K562 (cell line): ENCODE data around the gene CENPX. TPM values are rescaled to one million over a fixed set of nuclear protein-coding genes. Genes with fewer than 3 reads are reported as not detected.

Experiments used
- BRCA1 ChIP-seq, 2 experiments: fragments of 450-650 bp in 1 of 2; sonication (generic) in 1 of 2; formaldehyde crosslinking in 1 of 2; IDR thresholded peaks; 2 replicates each; pipeline versions ENCODE4 v1.5.0 to v1.6.1; 2017 to 2020; ENCODE audit warnings: mild to moderate bottlenecking in 1 of 2, missing genetic modification reagents in 1 of 2
- CREM ChIP-seq: IDR thresholded peaks from 2 replicates; pipeline ENCODE4 v1.6.1; 2014; ENCODE audit warnings: antibody characterized with exemption, low read depth
- E2F6 ChIP-seq, 2 experiments: IDR thresholded peaks; 2 replicates each; pipeline ENCODE4 v1.6.1; 2011; ENCODE audit warnings: borderline replicate concordance in 1 of 2, control low read depth in 1 of 2, low read depth in 1 of 2, low read length in 1 of 2, mild to moderate bottlenecking in 1 of 2, mixed read lengths in 1 of 2, moderate library complexity in 1 of 2; ENCODE audit not compliant: insufficient read depth in 1 of 2, insufficient read length in 1 of 2, poor library complexity in 1 of 2, severe bottlenecking in 1 of 2; ENCODE audit errors: extremely low read depth in 1 of 2
- PHF8 ChIP-seq: fragments of 200-600 bp; sonication (generic); IDR thresholded peaks from 2 replicates; pipeline ENCODE4 v1.6.1; 2012; ENCODE audit warnings: mixed run types, mild to moderate bottlenecking, inconsistent platforms, low read length, moderate library complexity, borderline replicate concordance
- RB1 ChIP-seq: fragments of 450-650 bp; IDR thresholded peaks from 2 replicates; pipeline ENCODE4 v1.6.1; 2017; ENCODE audit warnings: low read depth, mild to moderate bottlenecking
- RCOR1 ChIP-seq, 2 experiments: IDR thresholded peaks; 2 replicates each; pipeline ENCODE4 v1.6.1; 2012; ENCODE audit warnings: low read depth in 2 of 2, low read length in 2 of 2, borderline replicate concordance in 1 of 2, improper control_type of control experiment in 1 of 2
- TAF1 ChIP-seq: IDR thresholded peaks from 2 replicates; pipeline ENCODE4 v1.6.1; 2011; ENCODE audit warnings: mild to moderate bottlenecking, low read length, moderate library complexity; ENCODE audit not compliant: insufficient read depth, control insufficient read depth, severe bottlenecking; ENCODE audit errors: extremely low read depth
- XRCC4 ChIP-seq: IDR thresholded peaks from one replicate; pipeline ENCODE4 v1.6.1; 2011; ENCODE audit not compliant: insufficient read depth, insufficient read length; ENCODE audit errors: extremely low read depth
- YY1 ChIP-seq, 3 experiments: IDR thresholded peaks; 2 replicates each; pipeline ENCODE4 v1.6.1; 2011; ENCODE audit warnings: low read length in 2 of 3, mild to moderate bottlenecking in 2 of 3, moderate library complexity in 2 of 3, borderline replicate concordance in 1 of 3, control low read depth in 1 of 3, low read depth in 1 of 3; ENCODE audit not compliant: insufficient read depth in 3 of 3, insufficient replicate concordance in 2 of 3, control insufficient read depth in 1 of 3, insufficient read length in 1 of 3; ENCODE audit errors: extremely low read depth in 1 of 3
- ZBTB1 ChIP-seq: sonication (generic); formaldehyde crosslinking; IDR thresholded peaks from 2 replicates; pipeline ENCODE4 v1.8.1; 2023; ENCODE audit warnings: missing genetic modification reagents, low read depth, mild to moderate bottlenecking, borderline replicate concordance
- ZNF311 ChIP-seq: fragments of 250-450 bp; sonication (Bioruptor Pico); IDR thresholded peaks from 2 replicates; pipeline ENCODE4 v1.4.0; 2020; ENCODE audit warnings: mild to moderate bottlenecking, moderate library complexity
- ZNF695 ChIP-seq: fragments of 450-650 bp; formaldehyde crosslinking; IDR thresholded peaks from 2 replicates; pipeline ENCODE4 v1.4.0; 2020; ENCODE audit warnings: mild to moderate bottlenecking, moderate library complexity
- polyA plus RNA-seq, 8 experiments: library from polyadenylated mRNA; depleted of rRNA in 4 of 8; stranded (reverse) in 5 of 8; unstranded in 3 of 8; fragments of >200 nt; fragmentation: Nextera tagmentation in 2 of 8; fragmentation: Illumina TruSeq in 1 of 8; extraction: Ambion mirVana in 2 of 8; extraction: Trizol in 1 of 8; gene quantifications; 2 replicates each; pipeline versions ENCODE4 v1.2.1 to v1.2.3, GENCODE V29; 2011 to 2014; ENCODE audit warnings: inconsistent platforms in 1 of 8, missing spikeins in 1 of 8
- total RNA-seq, 7 experiments: library from RNA; depleted of rRNA in 6 of 7; stranded (reverse); fragments of >200 nt in 6 of 7; fragmentation: Illumina TruSeq in 2 of 7; extraction: Trizol in 2 of 7; gene quantifications; 2 replicates each; pipeline versions ENCODE4 v1.2.1 to v1.2.3, GENCODE V29; 2011 to 2021; ENCODE audit warnings: low replicate concordance in 1 of 7
- TF ChIP-seq, protein P1 (sequence below): fragments of 250-450 bp; sonication (Bioruptor Pico); IDR thresholded peaks from 2 replicates; pipeline ENCODE4 v1.8.0; 2022; ENCODE audit warnings: moderate library complexity, mild to moderate bottlenecking, inconsistent platforms
- TF ChIP-seq, protein P2 (sequence below): fragments of 450-650 bp; IDR thresholded peaks from 2 replicates; pipeline ENCODE4 v1.6.1; 2016; ENCODE audit warnings: borderline replicate concordance
- TF ChIP-seq, protein P3 (sequence below): sonication (generic); formaldehyde crosslinking; IDR thresholded peaks from 2 replicates; pipeline ENCODE4 v1.8.1; 2023; ENCODE audit warnings: mild to moderate bottlenecking, missing genetic modification reagents

The CENPX gene
- total and polyA plus RNA-seq, 9 of the 15 experiments (the other 6 are each of a cell fraction or from before 2014, with no cell fraction given): 32.7 to 352 (median 127) TPM

DNA sequence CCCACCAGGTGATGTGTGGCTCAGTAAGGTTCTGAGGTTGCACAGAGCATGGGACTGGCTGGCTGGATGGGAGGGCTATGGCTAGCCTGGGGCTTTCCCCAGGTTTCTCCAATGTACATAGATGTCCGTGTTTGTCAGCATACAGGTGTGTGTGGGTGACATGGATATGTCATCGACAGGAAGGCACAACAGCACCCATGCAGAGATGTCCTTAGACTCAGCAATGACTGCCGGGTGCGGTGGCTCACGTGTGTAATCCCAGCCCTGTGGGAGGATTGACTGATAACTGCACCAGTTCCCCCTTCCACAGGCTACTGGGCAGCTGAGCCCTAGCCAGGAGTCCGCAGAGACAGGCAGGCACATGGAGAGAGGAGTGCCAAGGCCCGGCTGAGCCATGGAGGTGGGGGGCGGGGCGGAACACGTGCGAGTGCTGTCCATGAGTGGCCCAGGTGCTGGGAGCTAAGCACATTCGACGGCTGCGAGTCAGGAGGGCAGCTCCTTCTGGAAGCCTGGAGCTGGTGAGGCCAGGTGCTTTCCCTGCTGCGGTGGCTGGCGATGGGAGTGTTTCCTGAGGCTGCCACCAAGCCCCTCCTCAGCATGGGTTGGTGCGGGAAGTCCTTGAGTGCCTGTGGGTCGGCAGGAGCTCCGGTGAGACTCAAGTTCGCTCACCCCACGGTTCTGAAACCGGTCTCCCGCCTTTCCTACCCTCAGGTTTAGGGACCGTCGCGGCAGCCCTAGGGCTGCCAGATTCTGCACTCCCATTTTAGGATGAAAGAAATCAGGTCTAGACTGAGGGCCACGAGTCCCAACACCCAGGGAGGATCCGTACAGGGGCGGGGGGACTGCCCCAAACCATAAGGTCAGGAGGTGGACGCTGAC is 46.1 kb downstream of the CENPX start (continued):
- TF ChIP-seq BRCA1 (IDR thresholded peaks at IDR 0.05) (no peak), BRCA1 (CRISPR knock-in tag; IDR thresholded peaks at IDR 0.05) (no peak), CREM (0 out of 2 replicates have a peak, but pooled peaks have one; percentile 11), YY1 (IDR thresholded peaks at IDR 0.05; ENCODE audit: borderline replicate concordance in 1 of 3, control insufficient read depth in 1 of 3, extremely low read depth in 1 of 3, insufficient read depth in 3 of 3, insufficient read length in 1 of 3, insufficient replicate concordance in 2 of 3, low read depth in 1 of 3, low read length in 2 of 3) (peak in 1 of 3 experiments; percentile 7), XRCC4 (no peak), RB1 (no peak; the same call in 1 of the 2 replicates), TAF1 (no peak), E2F6 (IDR thresholded peaks at IDR 0.05; ENCODE audit: borderline replicate concordance in 1 of 2, extremely low read depth in 1 of 2, insufficient read depth in 1 of 2, insufficient read length in 1 of 2, low read depth in 1 of 2, low read length in 1 of 2, poor library complexity in 1 of 2, severe bottlenecking in 1 of 2) (peak; percentile 91 to 96), ZBTB1 (CRISPR knock-in tag) (no peak), ZNF695 (CRISPR knock-in tag) (no peak), RCOR1 (IDR thresholded peaks at IDR 0.05; ENCODE audit: borderline replicate concordance in 1 of 2, low read depth in 2 of 2, low read length in 2 of 2) (peak in 1 of 2 experiments; percentile 67; a peak in 2 of 4 replicates), ZNF311 (CRISPR knock-in tag) (0 out of 2 replicates have a peak, but pooled peaks have one; percentile 18), PHF8 (no peak)
- TF ChIP-seq, protein P1, sequence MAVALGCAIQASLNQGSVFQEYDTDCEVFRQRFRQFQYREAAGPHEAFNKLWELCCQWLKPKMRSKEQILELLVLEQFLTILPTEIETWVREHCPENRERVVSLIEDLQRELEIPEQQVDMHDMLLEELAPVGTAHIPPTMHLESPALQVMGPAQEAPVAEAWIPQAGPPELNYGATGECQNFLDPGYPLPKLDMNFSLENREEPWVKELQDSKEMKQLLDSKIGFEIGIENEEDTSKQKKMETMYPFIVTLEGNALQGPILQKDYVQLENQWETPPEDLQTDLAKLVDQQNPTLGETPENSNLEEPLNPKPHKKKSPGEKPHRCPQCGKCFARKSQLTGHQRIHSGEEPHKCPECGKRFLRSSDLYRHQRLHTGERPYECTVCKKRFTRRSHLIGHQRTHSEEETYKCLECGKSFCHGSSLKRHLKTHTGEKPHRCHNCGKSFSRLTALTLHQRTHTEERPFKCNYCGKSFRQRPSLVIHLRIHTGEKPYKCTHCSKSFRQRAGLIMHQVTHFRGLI (CRISPR knock-in tag): 0 out of 2 replicates have a peak, but pooled peaks have one; percentile 40
- TF ChIP-seq, protein P2, sequence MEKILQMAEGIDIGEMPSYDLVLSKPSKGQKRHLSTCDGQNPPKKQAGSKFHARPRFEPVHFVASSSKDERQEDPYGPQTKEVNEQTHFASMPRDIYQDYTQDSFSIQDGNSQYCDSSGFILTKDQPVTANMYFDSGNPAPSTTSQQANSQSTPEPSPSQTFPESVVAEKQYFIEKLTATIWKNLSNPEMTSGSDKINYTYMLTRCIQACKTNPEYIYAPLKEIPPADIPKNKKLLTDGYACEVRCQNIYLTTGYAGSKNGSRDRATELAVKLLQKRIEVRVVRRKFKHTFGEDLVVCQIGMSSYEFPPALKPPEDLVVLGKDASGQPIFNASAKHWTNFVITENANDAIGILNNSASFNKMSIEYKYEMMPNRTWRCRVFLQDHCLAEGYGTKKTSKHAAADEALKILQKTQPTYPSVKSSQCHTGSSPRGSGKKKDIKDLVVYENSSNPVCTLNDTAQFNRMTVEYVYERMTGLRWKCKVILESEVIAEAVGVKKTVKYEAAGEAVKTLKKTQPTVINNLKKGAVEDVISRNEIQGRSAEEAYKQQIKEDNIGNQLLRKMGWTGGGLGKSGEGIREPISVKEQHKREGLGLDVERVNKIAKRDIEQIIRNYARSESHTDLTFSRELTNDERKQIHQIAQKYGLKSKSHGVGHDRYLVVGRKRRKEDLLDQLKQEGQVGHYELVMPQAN: peak; percentile 63; the same call in 1 of the 2 replicates
- TF ChIP-seq, protein P3, sequence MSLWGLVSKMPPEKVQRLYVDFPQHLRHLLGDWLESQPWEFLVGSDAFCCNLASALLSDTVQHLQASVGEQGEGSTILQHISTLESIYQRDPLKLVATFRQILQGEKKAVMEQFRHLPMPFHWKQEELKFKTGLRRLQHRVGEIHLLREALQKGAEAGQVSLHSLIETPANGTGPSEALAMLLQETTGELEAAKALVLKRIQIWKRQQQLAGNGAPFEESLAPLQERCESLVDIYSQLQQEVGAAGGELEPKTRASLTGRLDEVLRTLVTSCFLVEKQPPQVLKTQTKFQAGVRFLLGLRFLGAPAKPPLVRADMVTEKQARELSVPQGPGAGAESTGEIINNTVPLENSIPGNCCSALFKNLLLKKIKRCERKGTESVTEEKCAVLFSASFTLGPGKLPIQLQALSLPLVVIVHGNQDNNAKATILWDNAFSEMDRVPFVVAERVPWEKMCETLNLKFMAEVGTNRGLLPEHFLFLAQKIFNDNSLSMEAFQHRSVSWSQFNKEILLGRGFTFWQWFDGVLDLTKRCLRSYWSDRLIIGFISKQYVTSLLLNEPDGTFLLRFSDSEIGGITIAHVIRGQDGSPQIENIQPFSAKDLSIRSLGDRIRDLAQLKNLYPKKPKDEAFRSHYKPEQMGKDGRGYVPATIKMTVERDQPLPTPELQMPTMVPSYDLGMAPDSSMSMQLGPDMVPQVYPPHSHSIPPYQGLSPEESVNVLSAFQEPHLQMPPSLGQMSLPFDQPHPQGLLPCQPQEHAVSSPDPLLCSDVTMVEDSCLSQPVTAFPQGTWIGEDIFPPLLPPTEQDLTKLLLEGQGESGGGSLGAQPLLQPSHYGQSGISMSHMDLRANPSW (CRISPR knock-in tag): no peak
